22Rv1 (cell line): Measurements from ENCODE around the gene CABLES1.
"Not testable (repeated sequence)": the region's sequence is repeated elsewhere in the genome, so short reads cannot be mapped to it uniquely, and the experiment has no call there.

Experiments used
- H3K27ac ChIP-seq: fragments of 450-650 bp; 2 replicates; pipeline ENCODE4 v1.5.1; 2017
- CTCF ChIP-seq: fragments of 450-650 bp; IDR thresholded peaks from 2 replicates; pipeline ENCODE4 v1.5.1; 2017; ENCODE audit warnings: mild to moderate bottlenecking
- ZFX ChIP-seq: fragments of 450-650 bp; IDR thresholded peaks from 2 replicates; pipeline ENCODE4 v1.6.1; 2017; ENCODE audit warnings: antibody characterized with exemption, borderline replicate concordance

Gene CABLES1

GRCh38 chr18:23266717-23267446 lies 131.6 kb downstream of the CABLES1 start:
- TF ChIP-seq CTCF (no peak), ZFX (no peak)
- H3K27ac ChIP-seq, result no peak overlapping the region

GRCh38 chr18:23267447-23267776 lies 132.1 kb downstream of the CABLES1 start:
- TF ChIP-seq ZFX (no peak), CTCF (no peak)
- H3K27ac ChIP-seq, result no peak overlapping the region

- TF ChIP-seq CTCF (no peak), ZFX (no peak)
- H3K27ac ChIP-seq, result no peak overlapping the region
Measured at GRCh38 chr18:23268641-23269040, 133.4 kb downstream of the CABLES1 start.

GRCh38 chr18:23269068-23269467 lies 133.8 kb downstream of the CABLES1 start:
- H3K27ac ChIP-seq, result not testable (repeated sequence)

GRCh38 chr18:23269928-23270327 lies 134.6 kb downstream of the CABLES1 start:
- no peak overlapping the region for H3K27ac ChIP-seq
- no peak for TF ChIP-seq ZFX
- no peak for TF ChIP-seq CTCF

- no peak overlapping the region for H3K27ac ChIP-seq
- no peak for TF ChIP-seq ZFX
- no peak for TF ChIP-seq CTCF
Measured at GRCh38 chr18:23270986-23271680, 135.8 kb downstream of the CABLES1 start.

GRCh38 chr18:23272498-23273232 lies 137.4 kb downstream of the CABLES1 start:
- H3K27ac ChIP-seq, result no peak overlapping the region
- TF ChIP-seq CTCF (no peak), ZFX (no peak)
